Right ventricle myocardium superior (tissue), 1 donor: ENCODE results near the gene FFAR4. TPM values are rescaled to one million over a fixed set of nuclear protein-coding genes. Genes with fewer than 3 reads are reported as not detected.
"Not testable (repeated sequence)": the region's sequence is repeated elsewhere in the genome, so short reads cannot be mapped to it uniquely, and the experiment has no call there.

Source experiments
- ATAC-seq: fragments of 200-7000 bp; cut with Tn5 transposase; one replicate; pipeline ENCODE4 v1.9.1; 2020; ENCODE audit warnings: mild to moderate bottlenecking; ENCODE audit not compliant: poor library complexity
- DNase-seq: peaks from one replicate; pipeline ENCODE4 v3.0.0-alpha.2; 2020
- intact Hi-C: fragments of 100-400 bp; cut with DNase I; formaldehyde crosslinking; loops from one replicate; pipeline ENCODE4 v1.11.2; 2022
- long read RNA-seq: library from polyadenylated mRNA; unstranded; transcript quantifications from one replicate; pipeline ENCODE4 v2.0.0, GENCODE V29; 2021
- total RNA-seq: library from RNA; stranded (reverse); fragmentation: NEBNext Ultra II Directional; extraction: Animal tissue kit (Norgen Biotek cat#: 25700); gene quantifications from one replicate; pipeline ENCODE4 v1.2.1, GENCODE V29; 2021
- donor health status: DM: no; HTN: yes; CAD: no; lungs with severe emphysema.

FFAR4 gene
- total RNA-seq = 0.16 TPM
- long read RNA-seq, partial matches to known transcripts = 0 of 2 reads
- long read RNA-seq, other reads (novel, unspliced or antisense) = 0 of 2 reads

GRCh38 chr10:93566435-93567276 lies at the start of gene FFAR4:
FFAR4 (plus strand) TSS chr10:93566665; CDS start chr10:93566721, 56 bp downstream.
- intact Hi-C loops = no loop called here
- DNase-seq (peak; percentile 78), ATAC-seq (peak; percentile 84)

GRCh38 chr10:93518531-93518930 lies 47.9 kb upstream of the FFAR4 start:
- no peak for ATAC-seq
- intact Hi-C loops = loop anchor here (10.0 kb wide), 1 partner anchor 634 kb away; no protein-coding TSS in a partner anchor

GRCh38 chr10:93535293-93535692 lies 31.2 kb upstream of the FFAR4 start:
- intact Hi-C loops = no loop called here
- no peak for DNase-seq
- ATAC-seq = no peak

More at GRCh38 chr10:93518531-93518930, 47.9 kb upstream of the FFAR4 start:
- no peak for DNase-seq

- intact Hi-C loops = not testable (repeated sequence)
Measured at GRCh38 chr10:93540871-93541270, 25.6 kb upstream of the FFAR4 start.

GRCh38 chr10:93541402-93542357 lies 24.8 kb upstream of the FFAR4 start:
- ATAC-seq = peak; percentile 94
- DNase-seq = peak; percentile 67
- intact Hi-C loops = no loop called here

More at GRCh38 chr10:93540871-93541270, 25.6 kb upstream of the FFAR4 start:
- DNase-seq, ATAC-seq: not testable (repeated sequence)

GRCh38 chr10:93542358-93542791 lies 24.1 kb upstream of the FFAR4 start:
- ATAC-seq = peak; percentile 97
- peak; percentile 82 for DNase-seq
- intact Hi-C loops = no loop called here

GRCh38 chr10:93546995-93547394 lies 19.5 kb upstream of the FFAR4 start:
- ATAC-seq, DNase-seq, intact Hi-C loops: not testable (repeated sequence)

GRCh38 chr10:93547522-93547921 lies 18.9 kb upstream of the FFAR4 start:
- no peak for ATAC-seq
- no peak for DNase-seq
- intact Hi-C loops = no loop called here

GRCh38 chr10:93548376-93549071 lies 17.9 kb upstream of the FFAR4 start:
- DNase-seq (no peak), ATAC-seq (no peak)
- intact Hi-C loops = no loop called here

GRCh38 chr10:93550606-93551005 lies 15.9 kb upstream of the FFAR4 start:
- no peak for DNase-seq
- intact Hi-C loops = loop anchor here (10.0 kb wide), 1 partner anchor 134 kb away; no protein-coding TSS in a partner anchor
- no peak for ATAC-seq

- DNase-seq (no peak), ATAC-seq (no peak)
- intact Hi-C loops = loop anchor here (10.0 kb wide), 1 partner anchor 132 kb away; no protein-coding TSS in a partner anchor
Measured at GRCh38 chr10:93552780-93553179, 13.7 kb upstream of the FFAR4 start.

GRCh38 chr10:93553482-93554315 lies 12.8 kb upstream of the FFAR4 start:
- DNase-seq (no peak), ATAC-seq (no peak)
- intact Hi-C loops = loop anchor here (10.0 kb wide), 1 partner anchor 131 kb away; no protein-coding TSS in a partner anchor

GRCh38 chr10:93554316-93554663 lies 12.2 kb upstream of the FFAR4 start:
- intact Hi-C loops = loop anchor here (10.0 kb wide), 1 partner anchor 131 kb away; no protein-coding TSS in a partner anchor
- no peak for DNase-seq
- ATAC-seq = no peak

- intact Hi-C loops = loop anchor here (10.0 kb wide), 1 partner anchor 130 kb away; no protein-coding TSS in a partner anchor
- peak; percentile 93 for ATAC-seq
Measured at GRCh38 chr10:93554760-93555432, 11.6 kb upstream of the FFAR4 start.

GRCh38 chr10:93559490-93559889 lies 7.0 kb upstream of the FFAR4 start:
- intact Hi-C loops = loop anchor here (10.0 kb wide), 1 partner anchor 125 kb away; no protein-coding TSS in a partner anchor
- ATAC-seq = no peak
- no peak for DNase-seq

More at GRCh38 chr10:93554760-93555432, 11.6 kb upstream of the FFAR4 start:
- DNase-seq = peak; percentile 82

GRCh38 chr10:93560541-93560940 lies 5.9 kb upstream of the FFAR4 start:
- DNase-seq (no peak), ATAC-seq (no peak)
- intact Hi-C loops = no loop called here

GRCh38 chr10:93565446-93565845 lies 1.0 kb upstream of the FFAR4 start:
- no peak for ATAC-seq
- intact Hi-C loops = no loop called here
- no peak for DNase-seq
